Smooth muscle cell (in vitro differentiated cells): ENCODE results near the gene TPST2. TPM values are rescaled to one million over a fixed set of nuclear protein-coding genes. Genes with fewer than 3 reads are reported as not detected.
A peak's percentile ranks its signal among the peaks of the same experiment; 100 is the strongest.

Source experiments
- DNase-seq: peaks from one replicate; lab custom pipeline; 2025; ENCODE audit not compliant: unreplicated experiment; lab: John Stamatoyannopoulos, UW
- H2AFZ ChIP-seq: fragments of 200-600 bp; sonication (generic); 2 replicates; pipeline ENCODE4 v1.6.0; 2016; ENCODE audit warnings: antibody characterized with exemption, low read depth, mild to moderate bottlenecking
- H3F3A ChIP-seq: fragments of 200-600 bp; sonication (generic); 2 replicates; pipeline ENCODE4 v1.6.0; 2017; ENCODE audit warnings: antibody characterized with exemption, low read depth
- H3K27ac ChIP-seq: fragments of 200-600 bp; sonication (generic); 2 replicates; pipeline ENCODE4 v1.5.1; 2016; ENCODE audit warnings: low read depth, mild to moderate bottlenecking
- H3K27me3 ChIP-seq: fragments of 200-600 bp; sonication (generic); 2 replicates; pipeline ENCODE4 v1.6.1; 2016; ENCODE audit warnings: low read depth, mild to moderate bottlenecking
- H3K36me3 ChIP-seq: fragments of 200-600 bp; sonication (generic); 2 replicates; pipeline ENCODE4 v1.5.1; 2016; ENCODE audit warnings: low read depth
- H3K4me1 ChIP-seq: fragments of 200-600 bp; sonication (generic); 2 replicates; pipeline ENCODE4 v1.5.1; 2016; ENCODE audit warnings: low read depth
- H3K4me2 ChIP-seq: fragments of 200-600 bp; sonication (generic); 2 replicates; pipeline ENCODE4 v1.6.0; 2016; ENCODE audit warnings: mild to moderate bottlenecking
- H3K4me3 ChIP-seq: fragments of 200-600 bp; sonication (generic); 2 replicates; pipeline ENCODE4 v1.5.1; 2016; ENCODE audit warnings: mild to moderate bottlenecking
- H3K79me2 ChIP-seq: fragments of 200-600 bp; sonication (generic); 2 replicates; pipeline ENCODE4 v1.6.0; 2016; ENCODE audit warnings: low read depth, mild to moderate bottlenecking
- H3K9ac ChIP-seq: fragments of 200-600 bp; sonication (generic); 2 replicates; pipeline ENCODE4 v1.6.0; 2016; ENCODE audit warnings: low read depth
- H3K9me3 ChIP-seq: fragments of 200-600 bp; sonication (generic); replicated peaks from 2 replicates; pipeline ENCODE4 v1.5.1; 2016; ENCODE audit warnings: low read depth
- H4K20me1 ChIP-seq: fragments of 200-600 bp; sonication (generic); 2 replicates; pipeline ENCODE4 v1.6.0; 2016; ENCODE audit warnings: low read depth
- WGBS: methylation state at CpG from one replicate; pipeline ENCODE4 v1.1.7; 2016; ENCODE audit warnings: low lambda C conversion rate; 5-methylcytosine and 5-hydroxymethylcytosine counted together
- polyA plus RNA-seq: library from polyadenylated mRNA; unstranded; fragments of >200 nt; fragmentation: Nextera tagmentation; extraction: Ambion mirVana; gene quantifications from 2 replicates; pipeline ENCODE4 v1.2.1, GENCODE V29; 2016
- total RNA-seq: library from RNA; depleted of rRNA; stranded (reverse); fragments of >200 nt; gene quantifications from 2 replicates; pipeline ENCODE4 v1.2.3, GENCODE V29; 2014
- TF ChIP-seq, protein P1 (sequence below): fragments of 200-600 bp; sonication (generic); IDR thresholded peaks from 2 replicates; pipeline ENCODE4 v1.5.1; 2017; ENCODE audit warnings: borderline replicate concordance, mild to moderate bottlenecking, antibody characterized with exemption; ENCODE audit not compliant: insufficient read depth, poor library complexity, severe bottlenecking

TPST2 gene
- total and polyA plus RNA-seq, 2 experiments from 2014 or later: 44.1 to 48.5 TPM

DNA sequence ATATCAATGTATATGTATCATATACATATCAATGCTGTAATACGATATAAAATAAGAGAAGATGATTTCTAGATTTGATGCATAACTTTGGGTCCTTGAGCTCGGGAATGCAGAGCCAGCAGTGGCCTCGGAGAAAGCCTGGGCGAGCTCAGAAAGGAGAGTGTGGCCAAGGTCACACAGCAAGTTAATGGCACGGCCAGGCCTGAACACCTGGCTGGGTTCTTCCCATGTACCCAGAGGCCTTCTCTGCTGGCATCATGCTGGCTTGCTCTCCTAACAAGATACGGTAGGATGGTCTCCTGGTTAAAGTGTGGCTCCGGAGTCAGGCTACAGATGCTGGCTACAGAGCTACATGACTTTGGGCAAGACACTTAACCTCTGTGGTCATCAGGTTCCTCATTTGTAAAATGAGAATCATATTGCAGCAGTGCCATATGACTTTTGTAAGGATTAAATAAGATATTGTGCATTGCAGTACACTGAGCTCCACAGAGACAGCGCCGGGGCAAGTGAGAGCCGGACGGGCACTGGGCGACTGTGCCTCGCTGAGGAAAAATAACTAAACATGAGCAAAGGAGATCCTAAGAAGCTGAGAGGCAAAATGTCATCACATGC, 29.9 kb downstream of the TPST2 start:
- H3K4me2 ChIP-seq: no peak overlapping the region
- H3K4me3 ChIP-seq: no peak overlapping the region
- peaks cover 43% of the 10 kb centered on the region for H4K20me1 ChIP-seq
- DNase-seq: no peak
- TF ChIP-seq, protein P1, sequence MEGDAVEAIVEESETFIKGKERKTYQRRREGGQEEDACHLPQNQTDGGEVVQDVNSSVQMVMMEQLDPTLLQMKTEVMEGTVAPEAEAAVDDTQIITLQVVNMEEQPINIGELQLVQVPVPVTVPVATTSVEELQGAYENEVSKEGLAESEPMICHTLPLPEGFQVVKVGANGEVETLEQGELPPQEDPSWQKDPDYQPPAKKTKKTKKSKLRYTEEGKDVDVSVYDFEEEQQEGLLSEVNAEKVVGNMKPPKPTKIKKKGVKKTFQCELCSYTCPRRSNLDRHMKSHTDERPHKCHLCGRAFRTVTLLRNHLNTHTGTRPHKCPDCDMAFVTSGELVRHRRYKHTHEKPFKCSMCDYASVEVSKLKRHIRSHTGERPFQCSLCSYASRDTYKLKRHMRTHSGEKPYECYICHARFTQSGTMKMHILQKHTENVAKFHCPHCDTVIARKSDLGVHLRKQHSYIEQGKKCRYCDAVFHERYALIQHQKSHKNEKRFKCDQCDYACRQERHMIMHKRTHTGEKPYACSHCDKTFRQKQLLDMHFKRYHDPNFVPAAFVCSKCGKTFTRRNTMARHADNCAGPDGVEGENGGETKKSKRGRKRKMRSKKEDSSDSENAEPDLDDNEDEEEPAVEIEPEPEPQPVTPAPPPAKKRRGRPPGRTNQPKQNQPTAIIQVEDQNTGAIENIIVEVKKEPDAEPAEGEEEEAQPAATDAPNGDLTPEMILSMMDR: no peak
- H3K36me3 ChIP-seq: no peaks in the 10 kb centered on the region
- no peak overlapping the region for H3K9ac ChIP-seq
- H3K9me3 ChIP-seq: no peaks in the 10 kb centered on the region
- no peak overlapping the region for H2AFZ ChIP-seq
- no peak overlapping the region for H3K27ac ChIP-seq
- H3K79me2 ChIP-seq: peaks cover 58% of the 10 kb centered on the region
- H3K4me1 ChIP-seq: peaks cover 8% of the 10 kb centered on the region
- no peaks in the 10 kb centered on the region for H3K27me3 ChIP-seq
- 94% methylated on average over 13 of the region's 13 CpGs for WGBS
- no peaks in the 10 kb centered on the region for H3F3A ChIP-seq

DNA sequence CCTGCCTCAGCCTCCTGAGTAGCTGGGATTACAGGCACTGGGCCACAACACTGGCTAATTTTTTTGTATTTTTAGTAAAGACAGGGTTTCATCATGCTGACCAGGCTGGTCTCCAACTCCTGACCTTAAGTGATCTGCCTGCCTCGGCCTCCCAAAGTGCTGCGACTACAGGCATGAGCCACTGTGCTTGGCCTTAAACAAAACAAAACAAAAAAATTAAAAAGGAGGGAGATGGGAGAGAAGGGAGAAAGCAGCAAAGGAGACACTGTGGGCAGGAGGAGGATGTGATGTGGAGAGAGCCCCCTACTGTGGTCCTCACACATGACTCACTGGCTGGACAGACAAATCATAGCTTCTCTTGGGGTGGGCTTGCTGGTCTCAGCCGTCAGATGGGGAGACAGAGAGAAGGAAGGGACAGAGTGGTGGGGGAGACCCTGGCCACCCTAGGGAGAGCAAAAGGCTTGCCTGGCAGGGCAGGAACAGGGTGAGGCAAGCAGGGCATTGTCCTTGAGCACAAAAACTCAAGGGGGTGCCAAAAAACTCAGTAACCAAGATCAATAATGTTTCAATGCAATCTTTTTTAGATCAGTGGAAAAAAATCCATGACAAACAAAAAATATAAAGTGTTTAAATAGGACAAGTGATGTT, 31.6 kb downstream of the TPST2 start:
- Histone ChIP-seq H4K20me1 (peaks cover 26% of the 10 kb centered on the region), H3K27me3 (no peaks in the 10 kb centered on the region), H3K4me3 (no peak overlapping the region), H3K36me3 (no peaks in the 10 kb centered on the region), H3K9me3 (no peaks in the 10 kb centered on the region), H3K79me2 (peaks cover 50% of the 10 kb centered on the region), H3F3A (no peaks in the 10 kb centered on the region), H3K4me1 (peaks cover 8% of the 10 kb centered on the region), H2AFZ (no peak overlapping the region), H3K4me2 (peak overlapping the region; percentile 55), H3K27ac (peak overlapping the region; percentile 32), H3K9ac (no peak overlapping the region)
- no peak for DNase-seq
- WGBS: 42% methylated on average over 3 of the region's 3 CpGs
- TF ChIP-seq, protein P1: no peak

- Histone ChIP-seq H3K9me3 (no peaks in the 10 kb centered on the region), H2AFZ (no peak overlapping the region), H3F3A (no peaks in the 10 kb centered on the region), H3K4me2 (no peak overlapping the region), H3K27ac (no peak overlapping the region), H3K4me1 (peaks cover 14% of the 10 kb centered on the region), H3K9ac (no peak overlapping the region), H3K79me2 (peaks cover 47% of the 10 kb centered on the region), H3K27me3 (no peaks in the 10 kb centered on the region), H3K36me3 (no peaks in the 10 kb centered on the region), H3K4me3 (no peak overlapping the region), H4K20me1 (peaks cover 12% of the 10 kb centered on the region)
- 94% methylated on average over 5 of the region's 5 CpGs for WGBS
- TF ChIP-seq, protein P1: no peak
- DNase-seq: no peak
These were observed 33.0 kb downstream of the TPST2 start for GRCh38 chr22:26556904-26557303.
